HG02763 (cell line): ENCODE measurements around the gene OR2T27.
"Not testable (repeated sequence)": the region's sequence is repeated elsewhere in the genome, so short reads cannot be mapped to it uniquely, and the experiment has no call there.

ENCODE experiments used
- ATAC-seq: cut with Tn5 transposase; IDR thresholded peaks from one replicate; pipeline ENCODE4 v1.9.1; 2021; ENCODE audit warnings: mild to moderate bottlenecking, moderate library complexity; ENCODE audit not compliant: unreplicated experiment

OR2T27 gene

DNA sequence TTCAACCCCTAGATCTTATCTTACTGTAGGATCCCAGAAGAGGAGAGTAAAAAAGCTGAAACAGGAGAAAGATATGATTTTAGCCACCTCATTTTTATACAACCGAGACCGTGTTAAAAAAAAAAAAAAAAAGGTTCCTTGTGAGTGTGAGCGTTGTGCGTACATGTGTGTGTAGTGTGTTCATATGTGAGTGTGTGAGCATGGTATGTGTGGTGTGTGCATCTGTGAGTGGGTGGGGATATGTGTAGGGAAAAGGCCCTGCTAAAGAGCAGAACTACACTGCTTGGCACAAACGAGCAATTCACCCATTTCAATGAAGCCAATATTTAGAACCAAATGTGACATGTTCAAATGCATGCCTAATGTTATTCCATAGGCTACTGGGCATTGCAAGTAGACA, 13.7 kb downstream of the OR2T27 start:
- ATAC-seq = not testable (repeated sequence)

DNA sequence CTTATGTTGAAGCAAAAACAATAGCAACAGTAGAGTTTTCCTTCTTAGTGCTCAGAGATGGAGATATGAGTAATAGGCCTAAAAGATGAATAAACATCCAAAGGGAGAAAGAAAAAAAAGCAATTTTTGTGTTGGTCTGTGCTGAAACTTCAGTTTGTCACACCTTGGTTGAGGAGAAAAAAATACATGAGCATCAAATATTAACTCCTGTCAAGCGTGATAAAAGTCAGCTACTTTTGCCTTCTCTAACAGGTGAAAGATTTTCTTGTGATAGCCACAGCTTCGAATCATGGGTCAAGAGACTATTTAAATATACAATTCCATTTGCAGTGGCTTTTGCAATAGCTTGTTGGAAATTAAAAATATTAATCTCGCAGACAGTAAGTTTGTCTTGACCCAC, 14.4 kb downstream of the OR2T27 start:
- peak; percentile 40 for ATAC-seq

DNA sequence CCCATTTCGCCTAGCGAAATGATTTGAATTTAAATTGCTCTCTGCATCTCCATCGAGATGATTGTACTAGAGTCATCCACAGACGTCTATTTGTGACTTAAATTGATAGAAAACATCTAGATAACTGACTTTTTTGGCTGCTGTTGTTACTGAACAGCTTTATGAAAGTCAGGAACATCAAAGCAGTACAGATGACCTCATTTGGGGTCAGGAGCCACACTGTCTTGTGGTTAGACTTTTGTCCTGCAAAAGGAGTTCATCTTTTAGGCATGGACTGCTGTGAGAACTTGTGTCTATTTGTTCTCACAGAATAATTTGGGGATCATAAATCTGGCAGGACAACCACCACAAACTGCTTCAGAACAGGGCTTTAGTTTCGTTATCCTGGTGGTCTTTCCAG, 15.7 kb downstream of the OR2T27 start:
- not testable (repeated sequence) for ATAC-seq

DNA sequence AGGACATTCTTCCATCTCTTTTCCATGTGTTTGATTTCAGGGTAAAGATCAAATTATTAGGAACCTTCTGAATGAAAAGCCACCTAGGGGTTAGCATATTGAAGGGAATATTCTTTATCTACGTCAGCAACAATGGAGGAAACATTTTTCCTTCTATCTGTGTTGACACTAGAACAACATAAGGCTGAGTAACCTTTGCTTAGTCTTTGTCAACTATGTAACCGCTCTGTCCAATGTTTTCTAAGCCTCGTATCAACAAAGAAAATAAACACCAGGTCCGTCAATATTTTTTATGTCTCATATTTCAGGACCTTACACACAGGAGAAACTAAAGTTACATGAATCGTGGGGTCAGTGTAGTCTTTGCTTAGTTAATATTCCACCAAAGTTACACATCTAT, 18.7 kb downstream of the OR2T27 start:
- ATAC-seq = not testable (repeated sequence)

DNA sequence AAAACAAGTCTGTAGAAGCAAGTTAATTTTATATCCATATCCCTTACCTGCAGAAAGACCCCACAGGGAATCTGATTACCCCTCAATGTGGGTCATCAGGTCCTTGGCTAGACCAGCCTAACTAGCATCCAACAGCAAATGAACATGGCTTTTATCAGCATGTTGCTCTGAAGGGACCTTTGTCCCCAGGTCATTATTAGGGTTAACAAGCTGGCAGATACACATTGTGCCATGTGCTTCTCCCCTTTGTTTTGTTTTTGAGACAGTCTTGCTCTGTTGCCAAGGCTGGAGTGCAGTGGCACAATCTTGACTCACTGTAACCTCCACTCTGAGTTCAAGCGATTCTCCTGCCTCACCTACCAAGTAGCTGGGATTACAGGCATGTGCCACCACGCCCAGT, 20.3 kb downstream of the OR2T27 start, which contains the start of gene OR2T11:
Gene OR2T11, minus strand, starts transcription at position 101 of the 400 bp plus-strand sequence. CDS start 7,963 bp downstream, outside the sequence.
- ATAC-seq = not testable (repeated sequence)

DNA sequence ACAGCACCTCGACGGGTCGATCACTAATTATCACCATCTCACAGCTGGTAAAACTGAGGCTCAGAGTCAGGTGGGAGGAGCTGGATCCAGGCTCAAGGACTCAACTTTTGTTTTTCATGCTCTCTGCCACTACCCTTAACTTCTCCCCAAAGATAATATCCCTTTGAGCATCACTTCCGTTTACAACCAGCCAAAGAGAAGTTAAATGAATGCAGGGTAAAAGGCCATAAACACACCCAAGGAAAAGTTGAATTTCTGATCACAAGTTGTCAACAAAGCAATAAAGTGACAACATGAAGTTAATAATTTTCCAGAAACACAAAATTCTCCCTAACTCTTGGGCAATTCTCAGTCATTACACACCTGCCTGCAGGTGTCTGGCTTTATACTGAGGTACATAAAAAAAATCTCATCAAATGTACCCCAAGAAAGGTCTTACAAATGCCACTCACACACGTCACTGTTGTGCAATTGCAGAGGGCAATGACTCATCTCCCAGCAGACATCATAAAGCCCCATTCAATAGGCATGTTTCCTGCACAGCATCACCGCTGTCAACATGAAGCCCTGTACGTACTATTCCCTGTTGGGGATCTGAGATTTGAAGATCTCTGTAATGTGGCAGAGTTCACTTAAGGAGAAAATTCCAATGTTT, 23.8 kb downstream of the OR2T27 start:
- no peak for ATAC-seq

DNA sequence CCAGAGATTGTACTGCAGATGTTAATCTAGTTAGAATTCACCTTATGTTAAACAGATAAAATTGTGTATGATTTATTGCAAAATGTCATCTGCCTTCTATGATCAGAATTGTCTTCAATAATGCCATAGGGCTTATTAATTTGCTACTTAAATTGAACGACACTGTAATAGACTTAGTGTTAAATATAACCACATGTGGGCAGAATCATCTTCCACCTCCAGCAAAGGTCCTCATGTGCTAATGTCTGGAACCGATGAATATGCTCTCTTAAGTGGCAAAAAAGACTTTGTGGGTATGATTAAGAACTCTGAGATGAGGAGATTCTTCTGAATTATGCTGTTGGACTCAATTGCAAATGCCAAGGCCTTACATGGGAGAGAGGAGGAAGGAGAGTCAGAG, 24.8 kb downstream of the OR2T27 start:
- ATAC-seq = no peak

DNA sequence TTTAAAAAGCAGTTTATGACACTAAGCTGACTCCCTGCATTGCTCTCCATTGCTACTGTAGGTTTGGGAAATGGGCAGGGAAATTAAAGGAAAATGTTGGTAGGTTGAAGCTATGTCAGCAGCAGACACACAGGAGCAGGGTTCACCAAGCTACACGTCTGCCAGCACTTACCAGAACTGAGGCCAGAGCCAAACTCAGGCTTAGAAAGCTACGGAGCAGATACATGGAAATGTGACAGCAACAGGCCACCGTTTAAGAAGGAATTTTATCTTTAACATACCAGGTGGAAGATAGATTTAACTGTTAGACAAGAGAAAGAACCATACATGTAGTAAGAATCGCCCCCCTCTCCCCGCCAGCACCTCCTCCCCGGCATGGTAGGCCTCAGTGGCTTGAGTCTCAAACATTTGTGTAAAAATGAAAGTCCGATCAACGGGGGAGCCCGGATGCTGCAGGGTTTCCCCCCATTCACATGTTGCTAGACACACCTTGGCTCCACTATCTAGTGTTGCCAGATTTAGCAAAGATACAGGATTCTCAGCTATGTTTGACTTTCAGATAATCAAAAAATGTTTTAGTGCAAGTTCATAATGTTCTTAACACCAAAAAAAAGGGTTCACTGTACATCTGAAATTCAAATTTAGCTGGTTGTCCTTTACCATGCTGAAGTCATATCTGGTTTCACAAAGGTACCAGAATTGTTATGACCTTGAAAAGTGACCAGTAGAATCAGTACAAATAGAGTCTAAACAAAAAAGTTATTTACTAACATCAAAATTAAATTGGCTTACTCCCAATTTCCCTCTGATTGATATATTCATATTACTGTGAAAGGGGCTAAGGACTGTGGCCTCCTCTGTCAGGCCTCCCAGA, 27.1 kb downstream of the OR2T27 start:
- ATAC-seq = peak; percentile 63

DNA sequence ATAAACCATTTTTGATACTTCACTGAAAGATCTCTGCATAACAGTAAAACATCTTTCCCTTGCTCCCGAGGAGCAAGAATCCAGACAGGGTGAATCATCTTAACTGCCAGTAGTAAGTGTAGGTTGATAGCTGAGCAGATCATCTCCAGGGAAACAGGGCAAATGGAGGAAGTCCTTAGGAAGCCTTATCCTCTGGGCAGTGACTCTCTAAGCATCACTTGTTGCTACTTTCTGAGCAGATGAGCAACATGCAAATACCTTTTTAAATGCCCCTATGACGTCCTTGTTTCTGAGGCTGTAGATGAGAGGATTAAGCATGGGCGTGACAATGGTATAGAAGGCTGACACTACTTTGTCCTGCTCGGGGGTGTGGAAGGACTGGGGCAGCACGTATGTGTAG, 29.4 kb downstream of the OR2T27 start:
- ATAC-seq = no peak

DNA sequence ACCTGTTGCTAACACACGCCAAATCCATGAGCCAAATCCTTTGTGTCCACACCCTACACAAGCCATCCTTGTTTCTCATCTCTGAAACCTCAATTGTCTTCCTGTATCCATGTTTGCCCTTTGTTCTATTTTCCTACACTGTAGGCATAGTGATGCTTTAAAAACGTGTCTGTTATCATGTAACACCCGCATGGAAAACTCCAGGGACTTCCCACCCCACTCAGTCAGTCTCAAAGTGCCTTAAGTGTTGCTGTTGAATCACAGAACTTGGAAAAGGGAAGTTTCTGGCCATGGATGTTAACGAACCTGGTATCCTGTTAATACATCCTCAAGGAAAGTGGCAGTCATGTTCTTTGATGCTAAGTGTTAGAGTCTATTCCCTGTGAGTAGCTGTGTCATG, 30.2 kb downstream of the OR2T27 start:
- no peak for ATAC-seq

DNA sequence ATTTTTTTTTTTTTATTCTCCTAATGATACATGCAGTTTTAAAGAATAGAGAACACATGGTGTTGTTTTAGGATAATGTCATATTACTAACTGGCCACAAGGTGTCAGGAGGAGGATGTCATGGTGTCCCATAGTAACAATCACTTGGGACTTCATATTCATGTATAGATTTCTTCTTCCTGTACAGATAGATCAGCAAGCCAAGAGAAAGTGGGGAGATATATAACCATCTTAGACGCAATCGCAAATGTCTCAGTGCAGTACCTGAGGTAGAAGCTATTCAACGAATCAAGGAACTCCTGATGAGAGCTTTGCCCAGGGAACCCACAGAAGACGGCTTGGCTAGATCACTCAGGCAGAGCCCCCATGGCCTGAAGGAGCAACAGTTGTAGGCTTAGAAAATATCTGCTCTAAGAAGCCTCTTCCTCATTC, 32.7 kb downstream of the OR2T27 start:
- ATAC-seq = peak; percentile 94

DNA sequence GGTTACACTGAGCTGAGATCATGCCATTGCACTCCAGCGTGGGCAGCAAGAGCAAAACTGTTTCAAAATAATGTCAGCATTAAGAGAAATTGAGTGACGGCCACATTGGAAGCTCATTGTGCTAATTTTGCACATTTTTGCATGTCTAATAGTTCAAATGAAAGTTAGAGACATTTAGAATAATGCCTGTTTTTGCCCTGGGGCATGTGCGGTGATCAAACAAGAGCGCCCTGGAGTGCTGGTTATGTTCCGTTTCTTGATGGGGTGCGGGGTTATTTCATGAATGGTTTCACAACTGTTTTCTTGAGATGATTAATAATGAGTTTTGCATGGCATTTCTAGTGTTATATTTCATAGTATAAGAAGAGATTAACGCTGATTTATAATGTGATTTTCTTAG, 33.6 kb downstream of the OR2T27 start:
- ATAC-seq = no peak

DNA sequence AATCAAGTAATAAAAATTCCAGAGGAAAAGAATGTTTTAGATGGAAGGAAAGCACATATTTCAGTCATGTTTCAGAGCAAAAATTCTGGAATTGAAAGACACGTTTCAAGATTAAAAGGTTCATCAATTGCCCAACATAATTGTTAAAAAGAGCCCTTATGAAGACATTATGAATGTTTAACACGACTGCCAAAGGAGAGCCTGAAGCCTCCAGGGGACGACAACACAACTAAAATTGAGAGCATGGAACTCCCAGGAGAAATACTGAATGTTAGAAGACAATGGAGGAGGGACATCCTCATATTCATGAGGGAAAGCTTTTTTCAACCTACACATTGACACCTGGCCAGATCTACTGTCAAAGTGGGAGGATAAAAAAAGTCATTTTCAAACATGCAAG, 36.5 kb downstream of the OR2T27 start:
- no peak for ATAC-seq

DNA sequence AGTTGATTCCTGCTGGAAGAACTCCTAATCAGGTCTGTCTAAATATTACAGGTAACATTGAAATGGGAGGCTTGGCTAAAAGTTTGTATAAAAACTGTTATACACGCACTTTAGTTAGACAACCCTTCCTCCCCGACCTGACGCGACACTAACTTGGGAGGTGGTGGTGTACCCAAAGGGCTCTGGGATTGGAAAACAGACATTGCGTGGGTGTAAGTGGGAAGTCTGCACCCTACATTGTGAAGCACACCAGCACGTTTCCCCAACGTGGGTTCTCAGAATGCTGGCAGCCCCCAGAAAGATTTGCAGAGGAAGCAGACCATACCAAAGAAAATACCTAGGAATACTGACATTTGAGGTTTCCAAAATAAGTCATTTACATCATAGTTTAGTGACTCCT, 37.2 kb downstream of the OR2T27 start:
- no peak for ATAC-seq

DNA sequence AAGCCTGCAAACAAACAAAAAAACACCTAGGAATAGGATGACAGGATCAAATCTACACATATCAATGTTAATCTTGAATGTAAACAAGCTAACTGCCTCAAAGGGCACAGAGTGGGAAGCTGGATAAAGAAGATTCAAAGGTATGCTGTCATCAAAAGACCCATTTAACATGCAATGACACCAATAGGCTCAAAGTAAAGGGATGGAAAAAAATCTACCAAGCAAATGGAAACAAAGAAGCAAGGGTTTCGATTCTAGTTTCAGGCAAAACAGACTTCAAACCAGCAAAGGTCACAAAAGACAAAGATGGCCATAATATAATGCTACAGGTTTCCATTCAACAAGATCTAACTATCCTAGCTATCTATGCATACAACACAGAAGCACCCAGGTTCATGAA, 41.6 kb downstream of the OR2T27 start:
- ATAC-seq = no peak

DNA sequence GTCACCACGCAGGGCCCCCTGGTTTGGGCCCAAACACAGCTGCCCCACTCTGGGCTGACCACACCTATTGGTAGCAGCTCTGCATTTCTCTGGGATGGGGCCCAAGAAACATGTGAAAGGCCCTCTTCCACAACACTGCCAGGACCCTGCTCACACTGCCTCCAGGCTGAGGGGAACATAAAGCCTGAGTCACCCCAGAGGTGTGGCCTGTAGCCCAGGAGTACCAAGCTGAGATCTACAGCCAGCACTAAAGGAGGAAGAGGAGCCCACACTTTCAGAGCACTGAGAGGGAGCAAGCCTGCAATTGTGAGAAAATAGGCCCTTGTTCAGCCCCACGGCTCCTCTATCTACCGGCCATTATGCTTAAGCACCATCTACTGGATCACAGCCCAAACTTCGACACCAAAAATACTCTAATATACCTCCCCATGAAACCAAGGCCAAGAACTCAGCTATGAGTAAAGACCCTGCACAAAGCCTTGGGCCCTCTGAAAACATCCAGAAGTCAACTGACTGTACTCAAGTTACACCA, 43.4 kb downstream of the OR2T27 start:
- ATAC-seq = no peak

DNA sequence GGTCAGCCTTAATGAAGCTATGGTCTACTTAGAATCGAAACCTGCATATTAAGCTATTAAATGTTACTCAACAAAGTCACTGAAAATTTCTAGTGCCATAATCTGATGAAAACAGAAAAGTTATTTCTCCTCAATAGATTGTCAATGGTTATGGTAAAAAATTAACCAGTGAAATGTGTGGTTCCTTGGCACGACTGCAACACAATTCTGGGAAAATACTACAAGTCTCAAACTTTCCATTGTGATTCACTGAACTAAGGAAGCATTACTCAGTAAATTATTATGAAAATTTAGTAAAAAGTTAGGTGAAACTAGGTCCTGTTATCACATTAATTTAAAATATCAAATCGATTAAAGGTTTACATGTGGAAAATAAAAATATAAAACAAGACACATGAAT, 45.0 kb downstream of the OR2T27 start:
- no peak for ATAC-seq
